HG03103 (cell line): Measurements from ENCODE around the gene THRSP.
"Not testable (repeated sequence)": the region's sequence is repeated elsewhere in the genome, so short reads cannot be mapped to it uniquely, and the experiment has no call there.

Experiments
- ATAC-seq: cut with Tn5 transposase; IDR thresholded peaks from one replicate; pipeline ENCODE4 v1.9.1; 2021; ENCODE audit warnings: low read depth; ENCODE audit not compliant: unreplicated experiment

Gene THRSP

DNA sequence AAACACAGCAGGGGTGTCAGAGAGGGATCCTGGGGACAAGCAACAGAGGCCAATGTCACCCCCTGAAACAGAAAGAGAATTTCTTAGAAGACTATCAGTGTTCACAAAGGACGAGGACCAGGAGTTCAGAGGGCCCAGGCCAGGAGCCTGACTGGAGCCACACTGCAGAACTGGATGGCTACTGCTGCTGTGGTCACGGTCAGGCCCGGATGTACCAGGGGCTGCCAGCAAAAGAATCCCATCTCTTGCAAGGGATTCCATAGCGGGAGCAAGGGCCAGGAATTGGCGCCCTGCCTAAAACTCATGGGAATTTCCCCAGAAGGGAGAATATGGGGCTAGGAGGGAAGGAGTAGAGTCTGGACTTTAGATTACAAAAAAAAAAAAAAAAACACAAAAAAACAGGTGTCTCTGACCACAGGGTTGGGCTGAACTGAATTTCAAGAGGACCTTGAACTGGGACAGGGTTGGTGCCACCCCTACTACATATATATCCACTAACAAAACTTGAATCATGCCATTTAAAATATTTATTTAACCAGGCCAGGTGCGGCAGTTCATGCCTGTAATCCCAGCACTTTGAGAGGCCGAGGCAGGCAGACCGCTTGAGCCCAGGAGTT, 24.9 kb upstream of the THRSP start:
- ATAC-seq, result no peak

DNA sequence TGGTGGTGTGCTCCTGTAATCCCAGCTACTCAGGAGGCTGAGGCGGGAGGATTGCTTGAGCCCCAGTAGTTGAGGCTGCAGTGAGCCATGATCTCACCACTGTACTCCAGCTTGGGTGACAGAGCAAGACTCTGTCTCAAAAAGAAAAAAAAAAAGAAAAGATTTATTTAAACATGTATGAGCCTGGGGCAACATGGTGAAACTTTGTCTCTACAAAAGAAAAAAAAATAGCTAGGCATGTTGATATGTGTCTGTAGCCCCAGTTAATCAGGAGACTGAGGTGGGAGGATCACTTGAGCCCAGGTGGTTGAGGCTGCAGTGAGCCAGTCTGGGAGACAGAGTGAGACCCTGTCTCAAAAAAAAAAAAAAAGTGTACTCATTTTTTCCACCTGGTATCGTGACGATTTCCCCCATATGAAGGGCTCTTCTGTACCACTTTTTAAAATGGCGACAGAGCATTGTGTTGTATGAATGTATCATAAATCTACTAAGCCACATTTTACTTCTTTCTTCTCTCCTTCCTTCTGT, 24.2 kb upstream of the THRSP start:
- no peak for ATAC-seq

DNA sequence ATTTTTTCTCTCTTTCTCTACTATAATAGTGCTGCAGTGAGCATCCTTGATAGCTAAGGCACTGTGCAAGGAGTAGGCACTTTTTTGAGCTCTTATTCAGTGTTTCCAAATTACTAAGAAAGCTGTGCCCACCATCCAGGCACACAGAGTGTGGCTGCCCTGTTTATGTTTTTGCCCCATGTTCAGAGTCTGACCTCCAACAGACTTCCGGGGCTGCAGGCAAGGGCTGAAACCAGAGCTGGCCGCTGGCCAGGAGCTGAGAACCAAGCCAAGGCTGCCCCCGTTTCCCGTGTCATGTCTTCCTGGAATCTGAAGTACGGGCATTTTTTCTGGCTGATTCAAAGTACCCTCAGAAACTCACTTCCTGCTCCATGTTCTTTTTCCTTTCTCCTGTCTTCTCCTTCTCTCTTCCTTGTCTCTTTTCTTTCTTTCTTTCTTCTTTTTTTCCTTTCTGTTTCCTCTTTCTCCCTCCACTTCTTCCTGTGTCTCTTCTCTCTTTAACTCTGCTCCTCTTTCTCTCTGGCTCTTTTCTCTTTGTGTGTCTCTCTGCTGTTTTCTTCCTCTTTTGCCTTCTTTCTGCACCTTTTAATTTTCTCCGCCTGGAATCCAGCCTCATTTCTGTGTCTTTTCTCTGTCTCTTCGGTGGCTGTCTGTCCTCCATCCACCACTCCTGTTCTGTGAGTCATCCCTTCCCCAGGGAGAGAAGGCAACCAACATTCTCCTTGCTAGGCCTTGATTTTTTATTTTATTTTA, 23.6 kb upstream of the THRSP start:
- ATAC-seq, result peak; percentile 58

DNA sequence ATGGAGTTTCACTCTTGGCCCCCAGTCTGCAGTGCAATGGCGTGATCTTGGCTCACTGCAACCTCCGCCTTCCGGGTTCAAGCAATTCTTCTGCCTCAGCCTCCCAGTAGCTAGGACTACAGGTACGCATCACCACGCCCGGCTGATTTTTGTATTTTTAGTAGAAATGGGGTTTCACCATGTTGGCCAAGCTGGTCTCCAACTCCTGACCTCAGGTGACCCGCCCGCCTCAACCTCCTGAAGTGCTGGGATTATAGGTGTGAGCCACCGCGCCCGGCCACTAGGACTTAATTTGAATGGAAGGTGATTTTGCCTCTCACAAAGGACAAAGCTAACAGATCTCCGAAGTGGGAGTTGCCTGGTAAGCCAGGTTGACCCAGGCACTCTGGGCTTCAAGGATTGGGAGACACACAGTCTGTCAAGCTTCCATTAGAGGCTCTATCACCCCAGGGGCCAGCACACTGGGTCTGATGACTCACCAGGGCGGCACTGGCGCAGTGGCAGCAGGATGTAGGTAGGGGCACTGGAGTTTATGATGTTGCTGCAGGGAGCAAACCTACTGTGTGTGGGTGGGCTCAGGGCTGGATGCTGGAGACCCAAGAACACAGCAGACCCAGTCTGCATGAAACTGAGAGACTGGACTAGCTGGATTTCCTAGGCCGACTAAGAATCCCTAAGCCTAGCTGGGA, 22.8 kb upstream of the THRSP start:
- ATAC-seq, result no peak

DNA sequence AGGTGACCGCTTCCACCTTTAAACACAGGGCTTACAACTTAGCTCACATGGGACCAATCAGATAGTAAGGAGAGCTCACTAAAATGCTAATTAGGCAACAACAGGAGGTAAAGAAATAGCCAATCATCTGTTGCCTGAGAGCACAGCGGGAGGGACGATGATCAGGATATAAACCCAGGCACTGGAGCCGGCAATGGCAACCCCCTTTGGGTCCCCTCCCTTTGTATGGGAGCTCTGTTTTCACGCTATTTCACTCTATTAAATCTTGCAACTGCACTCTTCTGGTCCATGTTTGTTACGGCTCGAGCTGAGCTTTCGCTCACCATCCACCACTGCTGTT, 22.3 kb upstream of the THRSP start:
- not testable (repeated sequence) for ATAC-seq

DNA sequence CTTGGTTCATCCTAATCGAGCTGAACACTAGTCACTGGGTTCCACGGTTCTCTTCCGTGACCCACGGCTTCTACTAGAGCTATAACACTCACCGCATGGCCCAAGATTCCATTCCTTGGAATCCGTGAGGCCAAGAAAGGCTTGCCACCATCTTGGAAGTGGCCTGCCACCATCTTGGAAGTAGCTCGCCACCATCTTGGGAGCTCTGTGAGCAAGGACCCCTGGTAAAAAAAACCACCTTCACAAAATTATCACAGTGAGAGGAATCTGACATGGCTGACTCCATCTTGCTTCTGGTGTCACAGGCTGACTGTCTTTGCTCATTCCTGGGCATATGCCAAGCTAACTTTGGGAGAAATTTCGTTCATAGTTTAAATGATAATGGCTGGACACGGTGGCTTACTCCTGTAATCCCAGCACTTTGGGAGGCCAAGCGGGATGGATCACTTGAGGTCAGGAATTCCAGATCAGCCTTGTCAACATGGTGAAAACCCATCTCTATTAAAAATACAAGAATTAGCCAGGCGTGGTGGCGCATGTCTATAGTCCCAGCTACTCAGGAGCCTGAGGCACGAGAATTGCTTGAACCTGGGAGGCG, 21.7 kb upstream of the THRSP start:
- no peak for ATAC-seq

DNA sequence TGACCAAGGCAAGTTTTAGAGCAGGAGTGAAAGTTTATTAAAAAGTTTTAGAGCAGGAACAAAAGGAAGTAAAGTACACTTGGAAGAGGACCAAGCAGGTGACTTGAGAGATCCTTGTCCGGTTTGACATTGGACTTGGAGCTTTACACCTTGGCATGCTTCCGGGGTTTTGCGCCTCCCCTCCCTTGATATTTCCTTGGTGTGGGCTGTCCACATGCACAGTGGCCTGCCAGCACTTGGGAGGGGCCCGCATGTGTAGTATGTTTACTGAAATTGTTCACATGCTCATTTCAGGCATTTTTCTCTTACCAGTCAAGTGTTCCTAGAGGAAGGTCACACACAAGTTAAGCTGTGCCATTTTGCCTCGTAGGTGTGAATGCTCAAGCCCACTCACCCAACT, 19.0 kb upstream of the THRSP start:
- ATAC-seq, result no peak

DNA sequence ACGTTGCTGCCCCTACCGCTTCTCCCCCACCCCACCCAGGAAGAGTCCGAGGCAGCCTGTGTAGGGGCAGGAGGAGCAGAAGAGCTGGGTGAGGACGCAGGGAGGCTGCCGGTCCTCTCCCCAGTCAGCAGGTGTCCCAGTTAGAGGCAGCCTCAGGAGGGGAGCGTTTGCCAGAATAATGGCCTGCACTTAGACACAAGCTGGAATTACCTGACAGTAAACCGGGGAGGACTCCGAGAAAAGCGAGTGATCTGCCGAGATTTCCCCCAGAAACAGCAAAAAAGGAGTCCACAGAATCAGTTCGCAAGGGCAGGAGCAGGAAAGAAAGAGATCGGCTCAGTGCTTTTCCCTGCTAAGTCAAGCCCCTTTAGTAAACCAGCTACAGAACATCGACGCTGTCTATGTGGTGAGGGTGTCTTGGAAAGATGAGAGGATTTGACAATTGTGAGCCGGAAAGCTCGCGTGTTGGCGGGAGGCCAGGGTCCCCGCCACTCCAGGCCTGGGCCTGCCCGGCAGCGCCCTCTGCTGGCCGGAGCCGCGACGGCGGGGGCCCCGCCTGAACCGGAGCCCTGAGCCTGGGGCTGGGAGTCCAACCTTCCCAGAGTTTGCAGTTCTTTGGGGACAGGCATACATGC, 17.7 kb upstream of the THRSP start:
- no peak for ATAC-seq

DNA sequence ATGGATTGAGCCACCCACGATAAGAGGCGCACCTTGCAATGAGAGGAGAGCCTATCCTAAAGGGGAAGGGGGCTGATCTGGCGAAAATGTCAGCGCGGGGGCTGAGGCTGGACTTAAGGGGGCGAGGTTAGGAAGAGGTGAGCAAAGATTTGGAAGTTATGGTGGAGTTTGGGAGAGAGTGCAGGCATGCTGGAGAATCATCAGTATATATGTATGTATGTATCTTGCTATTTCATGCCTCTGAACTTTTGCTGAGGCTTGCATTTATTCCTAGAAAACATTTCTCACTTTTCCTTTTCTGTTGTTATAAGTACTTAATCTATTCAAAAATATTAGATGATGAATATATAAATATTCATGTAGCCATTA, 17.2 kb upstream of the THRSP start:
- no peak for ATAC-seq

DNA sequence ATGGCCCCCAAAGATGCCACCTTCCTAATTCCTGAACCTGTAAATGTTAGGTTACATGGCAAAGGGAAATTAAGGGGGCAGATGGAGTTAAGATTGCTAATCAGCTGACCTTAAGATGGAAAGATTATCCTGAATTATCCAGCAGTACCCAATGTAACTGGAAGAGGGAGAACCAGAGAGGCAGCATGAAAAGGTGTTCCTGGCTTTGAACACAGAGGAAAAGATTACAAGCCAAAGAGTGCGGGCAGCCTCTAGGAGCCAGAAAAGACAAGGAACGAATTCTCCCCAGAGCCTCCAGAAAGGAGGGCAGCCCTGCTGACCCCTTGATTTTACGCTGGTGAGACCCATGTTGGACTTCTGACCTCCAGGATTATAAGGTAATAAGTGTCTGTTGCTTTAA, 15.1 kb upstream of the THRSP start:
- ATAC-seq, result no peak

DNA sequence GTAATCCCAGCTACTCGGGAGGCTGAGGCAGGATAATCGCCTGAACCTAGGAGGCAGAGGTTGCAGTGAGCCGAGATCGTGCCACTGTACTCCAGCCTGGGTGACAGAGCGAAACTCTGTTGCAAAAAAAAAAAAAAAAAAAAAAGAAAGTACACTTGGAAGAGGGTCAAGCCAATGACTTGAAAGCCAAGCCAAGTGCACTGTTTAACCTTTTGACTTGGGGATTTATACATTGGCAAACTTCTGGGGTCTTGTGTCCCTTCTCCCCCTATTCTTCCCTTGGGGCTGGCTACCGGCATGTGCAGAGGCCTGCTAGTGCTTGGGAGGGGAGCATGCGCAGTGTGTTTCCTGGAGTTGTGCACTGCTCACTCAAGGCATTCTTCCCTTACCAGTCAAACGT, 14.3 kb upstream of the THRSP start:
- no peak for ATAC-seq

DNA sequence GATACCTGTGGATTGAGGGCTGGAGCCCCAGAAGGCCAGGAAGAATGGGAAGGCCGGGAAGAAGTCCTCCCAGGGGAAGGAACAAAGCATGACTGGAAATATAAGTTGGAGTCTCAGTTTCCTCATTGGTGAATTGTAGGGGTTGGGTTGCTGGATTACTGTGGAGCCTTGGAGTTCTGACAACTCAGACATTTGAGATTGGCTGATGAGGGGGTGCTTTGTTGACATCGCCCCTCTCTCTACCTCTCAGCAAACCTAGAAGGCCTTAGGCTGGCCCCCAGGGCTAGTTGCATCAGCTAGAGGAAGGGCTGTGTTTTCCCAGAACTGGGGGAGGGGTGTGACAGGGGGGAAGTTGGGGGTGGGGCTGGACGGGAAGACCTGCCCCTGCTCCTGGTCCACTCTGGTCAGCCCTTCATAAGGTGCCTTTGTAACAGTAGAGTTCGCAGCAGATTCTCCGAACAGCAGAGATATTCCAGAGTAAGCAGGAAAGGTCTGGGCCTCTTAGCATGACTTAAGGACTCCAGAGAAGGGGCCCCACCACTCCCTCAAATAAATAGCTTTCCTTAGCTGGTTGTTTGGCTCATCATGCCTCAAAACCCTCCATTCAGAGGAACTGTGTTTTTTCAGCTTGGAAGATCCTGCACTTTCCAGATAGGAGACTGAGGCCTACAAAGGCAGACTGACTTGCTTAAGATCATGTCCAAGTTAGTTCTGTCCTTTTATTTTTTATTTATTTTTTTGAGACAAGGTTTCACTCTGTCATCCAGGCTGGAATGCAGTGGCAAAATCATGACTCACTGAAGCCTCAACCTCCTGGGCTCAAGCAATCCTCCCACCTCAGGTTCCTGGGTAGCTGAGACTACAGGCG, 12.5 kb upstream of the THRSP start:
- no peak for ATAC-seq

DNA sequence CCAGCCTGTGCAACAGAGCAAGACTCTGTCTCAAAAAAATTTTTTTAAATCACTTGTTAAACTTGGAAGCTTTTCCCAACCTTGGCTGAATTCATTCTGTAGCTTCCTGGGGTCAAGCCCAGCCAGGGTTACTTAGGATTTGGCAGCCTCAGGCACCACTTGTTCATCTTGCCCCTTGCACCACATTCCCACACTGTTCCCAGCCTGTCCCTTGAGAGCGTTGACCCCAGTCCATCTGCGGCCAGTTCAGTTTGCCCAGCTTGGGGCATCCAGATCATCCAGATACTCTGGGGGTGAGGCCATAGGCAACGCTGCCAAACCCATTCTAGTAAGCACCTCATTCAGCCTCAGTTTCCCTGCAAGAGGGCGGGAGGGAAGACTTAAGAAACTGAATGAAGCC, 8.7 kb upstream of the THRSP start:
- no peak for ATAC-seq

DNA sequence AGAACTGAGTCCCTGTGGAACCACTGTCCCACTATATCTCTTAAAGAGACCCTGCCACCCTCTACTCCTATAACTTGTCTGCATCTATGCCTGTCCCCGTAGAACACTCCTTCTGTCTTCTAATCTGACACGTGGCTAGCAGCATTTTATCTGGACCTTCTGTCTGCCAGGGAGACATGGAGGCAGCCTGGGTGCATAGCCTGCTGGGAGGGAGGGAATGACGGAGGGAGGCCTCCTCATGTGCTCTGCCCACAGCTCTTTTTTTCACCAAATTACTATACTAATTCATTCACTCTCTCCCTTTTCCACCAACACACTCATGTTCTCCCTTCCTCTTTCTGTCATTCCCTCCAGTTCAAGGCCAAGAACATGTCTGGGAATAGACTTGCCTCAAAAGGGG, 7.6 kb upstream of the THRSP start:
- no peak for ATAC-seq

DNA sequence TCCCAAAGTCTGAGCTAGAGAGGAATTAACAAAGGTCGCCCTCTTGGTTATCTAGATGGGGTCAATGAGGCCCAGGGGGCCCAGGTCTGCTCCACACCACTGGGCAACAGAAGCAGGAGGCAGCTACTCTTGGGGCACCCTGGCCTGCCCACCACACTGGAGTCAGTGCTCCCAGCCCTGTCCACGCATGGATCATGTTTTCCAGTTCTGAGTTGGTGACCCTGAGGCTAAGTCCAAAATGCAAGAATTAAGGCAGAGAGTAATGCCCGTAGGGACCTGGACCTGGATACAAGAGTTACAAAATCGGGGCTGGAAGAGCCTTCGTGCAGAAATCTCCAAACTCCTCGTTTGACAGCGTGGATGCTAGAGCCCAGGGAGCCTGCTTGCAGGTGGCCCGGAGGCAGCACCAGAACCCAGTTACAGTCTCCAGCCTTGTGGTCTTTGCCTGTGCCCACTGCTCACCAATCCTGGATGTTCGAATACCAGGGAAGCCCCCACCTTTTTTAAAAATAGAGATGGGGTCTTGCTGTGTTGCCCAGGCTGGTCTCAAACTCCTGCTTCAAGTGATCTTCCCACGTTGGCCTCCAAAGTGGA, 6.1 kb upstream of the THRSP start:
- no peak for ATAC-seq

DNA sequence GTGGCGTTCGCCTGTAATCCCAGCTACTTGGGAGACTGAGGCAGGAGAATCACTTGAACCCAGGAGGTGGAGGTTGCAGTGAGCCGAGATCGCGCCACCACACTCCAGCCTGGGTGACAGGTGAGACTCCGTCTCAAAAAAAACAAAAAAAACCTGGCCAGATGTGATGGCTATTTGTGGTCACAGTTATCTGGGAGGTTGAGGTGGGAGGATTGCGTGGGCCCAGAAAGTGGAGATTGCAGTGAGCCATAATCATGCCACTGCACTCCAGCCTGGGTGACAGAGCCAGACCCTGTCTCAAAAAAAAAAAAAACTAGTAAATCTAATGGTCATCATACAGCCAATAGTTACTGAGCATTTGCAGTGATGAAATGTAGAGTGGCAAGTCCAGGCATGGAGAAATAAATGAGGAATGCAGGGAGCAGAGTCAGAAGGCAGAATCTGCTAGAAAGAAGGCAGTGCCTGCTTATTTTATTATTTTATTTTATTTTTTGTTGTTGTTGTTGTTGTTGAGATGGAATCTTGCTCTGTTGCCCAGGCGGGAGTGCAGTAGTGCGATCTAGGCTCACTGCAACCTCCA, 3.8 kb upstream of the THRSP start:
- ATAC-seq, result not testable (repeated sequence)

DNA sequence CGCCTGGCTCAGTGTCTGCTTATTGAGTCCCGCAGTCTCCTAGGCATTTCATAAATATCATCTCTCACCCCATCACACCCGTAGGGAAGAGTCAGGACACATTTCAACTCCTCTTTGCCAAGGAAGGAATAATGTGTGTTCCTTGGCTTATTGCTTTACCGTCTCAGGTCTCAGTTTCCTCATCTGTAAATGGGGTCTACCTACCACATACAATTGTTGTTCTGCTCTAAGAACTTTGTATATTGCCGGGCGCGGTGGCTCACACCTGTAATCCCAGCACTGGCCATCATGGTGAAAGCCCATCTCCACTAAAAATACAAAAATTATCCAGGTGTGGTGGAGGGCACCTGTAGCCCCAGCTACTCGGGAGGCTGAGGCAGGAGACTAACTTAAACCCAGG, 3.1 kb upstream of the THRSP start:
- no peak for ATAC-seq

DNA sequence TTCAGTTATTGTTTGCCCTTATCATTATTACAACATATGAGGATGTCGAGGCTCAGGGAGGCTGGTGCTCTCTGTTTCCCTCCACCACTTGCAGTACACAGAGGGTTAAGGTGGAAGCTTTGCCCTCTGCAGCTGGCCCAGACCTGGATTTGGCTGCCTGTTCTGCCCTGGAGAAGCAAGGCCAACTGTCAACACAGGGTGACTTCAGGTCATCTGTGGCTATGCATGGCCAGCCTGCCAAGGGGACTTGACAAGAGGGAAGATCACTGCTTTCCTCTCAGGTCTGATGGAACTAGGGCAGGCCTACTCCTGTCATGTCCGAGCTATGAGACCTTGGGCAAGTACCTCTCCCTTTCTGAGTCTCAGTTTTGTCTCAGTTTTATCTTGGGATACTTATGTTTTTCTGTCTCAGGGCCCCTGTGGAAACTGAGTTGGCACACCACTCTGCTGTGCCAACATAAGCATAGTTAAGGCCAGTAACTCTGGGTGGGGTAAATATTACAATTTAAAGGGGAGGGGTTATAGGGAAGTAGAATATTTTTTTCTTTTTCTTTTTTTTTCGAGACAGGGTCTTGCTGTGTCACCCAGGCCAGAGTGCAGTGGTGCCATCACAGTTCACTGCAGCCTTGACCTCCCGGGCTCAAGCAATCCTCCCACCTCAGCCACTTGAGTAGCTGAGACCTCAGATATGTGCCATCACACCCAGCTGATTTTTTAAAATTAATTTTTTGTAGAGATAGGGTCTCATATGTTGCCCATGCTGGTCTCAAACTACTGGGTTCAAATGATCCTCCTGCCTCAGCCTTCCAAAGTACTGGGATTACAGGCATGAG, 2.4 kb upstream of the THRSP start:
- no peak for ATAC-seq

DNA sequence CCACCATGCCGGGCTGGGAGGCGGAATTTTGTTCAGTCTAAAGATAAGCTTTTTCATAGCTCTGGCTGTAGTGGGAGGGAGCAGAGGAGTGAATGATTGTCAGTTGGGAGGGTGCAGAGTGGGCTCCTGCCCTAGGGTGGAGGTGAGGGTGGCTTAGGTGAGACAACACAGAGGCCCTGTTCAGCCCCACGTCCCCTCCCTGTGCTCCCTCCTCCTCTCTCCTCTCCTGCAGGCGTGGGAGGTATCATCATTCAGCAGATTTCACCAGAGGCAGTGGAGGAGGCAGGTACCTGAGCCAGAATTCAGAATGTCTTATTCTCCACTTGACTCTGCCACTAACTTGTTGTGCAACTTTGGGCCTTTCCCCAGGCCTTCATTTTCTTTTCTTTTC, 1.7 kb upstream of the THRSP start:
- no peak for ATAC-seq
